GM12801 (cell line): ENCODE data around the gene EXOC4.

Source experiments
- TF ChIP-seq, protein P1 (sequence below): IDR thresholded peaks from one replicate; pipeline ENCODE4 v1.5.1; 2011; ENCODE audit warnings: control low read depth; ENCODE audit not compliant: insufficient read length; ENCODE audit errors: extremely low read depth

Gene EXOC4

GRCh38 chr7:133646472-133647315, 393.8 kb downstream of the EXOC4 start:
- TF ChIP-seq, protein P1, sequence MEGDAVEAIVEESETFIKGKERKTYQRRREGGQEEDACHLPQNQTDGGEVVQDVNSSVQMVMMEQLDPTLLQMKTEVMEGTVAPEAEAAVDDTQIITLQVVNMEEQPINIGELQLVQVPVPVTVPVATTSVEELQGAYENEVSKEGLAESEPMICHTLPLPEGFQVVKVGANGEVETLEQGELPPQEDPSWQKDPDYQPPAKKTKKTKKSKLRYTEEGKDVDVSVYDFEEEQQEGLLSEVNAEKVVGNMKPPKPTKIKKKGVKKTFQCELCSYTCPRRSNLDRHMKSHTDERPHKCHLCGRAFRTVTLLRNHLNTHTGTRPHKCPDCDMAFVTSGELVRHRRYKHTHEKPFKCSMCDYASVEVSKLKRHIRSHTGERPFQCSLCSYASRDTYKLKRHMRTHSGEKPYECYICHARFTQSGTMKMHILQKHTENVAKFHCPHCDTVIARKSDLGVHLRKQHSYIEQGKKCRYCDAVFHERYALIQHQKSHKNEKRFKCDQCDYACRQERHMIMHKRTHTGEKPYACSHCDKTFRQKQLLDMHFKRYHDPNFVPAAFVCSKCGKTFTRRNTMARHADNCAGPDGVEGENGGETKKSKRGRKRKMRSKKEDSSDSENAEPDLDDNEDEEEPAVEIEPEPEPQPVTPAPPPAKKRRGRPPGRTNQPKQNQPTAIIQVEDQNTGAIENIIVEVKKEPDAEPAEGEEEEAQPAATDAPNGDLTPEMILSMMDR = no peak

GRCh38 chr7:133649593-133649992, 396.7 kb downstream of the EXOC4 start:
- TF ChIP-seq, protein P1 = no peak

GRCh38 chr7:133650069-133650468, 397.2 kb downstream of the EXOC4 start:
- TF ChIP-seq, protein P1 = no peak

- TF ChIP-seq, protein P1 = no peak
Measured at GRCh38 chr7:133650487-133651300, 397.8 kb downstream of the EXOC4 start.

- TF ChIP-seq, protein P1 = no peak
Measured at GRCh38 chr7:133652547-133652946, 399.7 kb downstream of the EXOC4 start.

DNA sequence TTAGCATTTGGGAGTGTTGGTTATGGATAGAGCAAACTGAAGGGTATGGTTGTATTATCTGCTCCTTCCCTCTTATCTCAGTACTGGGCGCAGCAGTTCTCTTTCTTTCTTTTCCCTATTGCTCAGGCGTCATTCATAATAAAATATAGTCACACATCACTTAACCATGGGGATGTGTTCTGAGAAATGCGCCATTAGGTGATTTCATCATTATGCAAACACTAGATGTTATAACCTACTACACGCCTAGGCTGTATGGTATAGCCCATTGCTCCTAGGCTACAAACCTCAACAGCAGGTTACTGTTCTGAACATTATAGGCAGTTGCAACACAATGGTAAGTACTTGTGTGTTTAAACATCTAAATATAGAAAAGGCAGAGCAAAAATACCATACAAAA, 401.7 kb downstream of the EXOC4 start:
- TF ChIP-seq, protein P1 = no peak

GRCh38 chr7:133662276-133662675, 409.4 kb downstream of the EXOC4 start:
- TF ChIP-seq, protein P1 = no peak
